Measurements from ENCODE around the gene SLAMF6. TPM values are rescaled to one million over a fixed set of nuclear protein-coding genes. Genes with fewer than 3 reads are reported as not detected.
"Not testable (repeated sequence)": the region's sequence is repeated elsewhere in the genome, so short reads cannot be mapped to it uniquely, and the experiment has no call there.

Gene SLAMF6
- total RNA-seq, 1 donor from 2014 or later, result not detected

DNA sequence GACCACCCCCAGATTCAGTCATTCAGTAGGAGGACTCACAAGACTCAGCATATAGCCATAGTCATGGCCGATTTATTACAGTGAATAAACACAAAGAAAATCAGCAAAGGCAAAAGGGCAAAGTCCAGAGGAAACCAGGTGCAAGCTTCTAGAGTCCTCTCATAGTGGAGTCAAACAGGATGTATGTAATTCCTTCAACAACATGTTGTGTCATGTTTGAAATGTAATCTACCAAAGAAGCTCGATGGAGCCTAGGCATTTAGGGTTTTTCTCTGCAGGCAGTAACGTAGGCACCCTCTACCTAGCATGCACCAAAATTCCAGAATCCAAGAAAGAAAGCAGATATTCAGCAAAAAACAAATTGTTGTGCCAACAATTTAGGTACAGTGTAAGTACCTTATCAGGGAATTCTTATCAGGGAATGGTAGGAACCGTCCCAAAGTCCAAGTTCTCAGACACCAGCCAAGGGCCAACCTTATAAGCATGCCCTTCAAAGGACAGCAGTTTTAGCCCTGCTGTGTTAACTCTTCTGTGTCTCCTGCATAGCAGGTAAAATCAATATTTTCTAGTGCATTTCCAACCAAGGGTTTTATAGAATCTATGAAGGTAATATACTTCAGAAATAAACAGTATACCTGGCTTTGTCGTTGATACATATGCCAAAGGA lies 16.1 kb upstream of the SLAMF6 start:
- Mint-ChIP-seq H3K9me3 (ENCODE audit: unreplicated experiment) (no peaks in the 10 kb centered on the region), H3K4me3 (ENCODE audit: unreplicated experiment) (no peak overlapping the region), H3K27me3 (ENCODE audit: unreplicated experiment) (no peaks in the 10 kb centered on the region), H3K4me1 (ENCODE audit: low read depth, unreplicated experiment) (no peaks in the 10 kb centered on the region), H3K36me3 (ENCODE audit: unreplicated experiment) (peaks cover 12% of the 10 kb centered on the region), H3K27ac (ENCODE audit: unreplicated experiment) (no peak overlapping the region)
- no peak for DNase-seq
- TF ChIP-seq, protein P1, sequence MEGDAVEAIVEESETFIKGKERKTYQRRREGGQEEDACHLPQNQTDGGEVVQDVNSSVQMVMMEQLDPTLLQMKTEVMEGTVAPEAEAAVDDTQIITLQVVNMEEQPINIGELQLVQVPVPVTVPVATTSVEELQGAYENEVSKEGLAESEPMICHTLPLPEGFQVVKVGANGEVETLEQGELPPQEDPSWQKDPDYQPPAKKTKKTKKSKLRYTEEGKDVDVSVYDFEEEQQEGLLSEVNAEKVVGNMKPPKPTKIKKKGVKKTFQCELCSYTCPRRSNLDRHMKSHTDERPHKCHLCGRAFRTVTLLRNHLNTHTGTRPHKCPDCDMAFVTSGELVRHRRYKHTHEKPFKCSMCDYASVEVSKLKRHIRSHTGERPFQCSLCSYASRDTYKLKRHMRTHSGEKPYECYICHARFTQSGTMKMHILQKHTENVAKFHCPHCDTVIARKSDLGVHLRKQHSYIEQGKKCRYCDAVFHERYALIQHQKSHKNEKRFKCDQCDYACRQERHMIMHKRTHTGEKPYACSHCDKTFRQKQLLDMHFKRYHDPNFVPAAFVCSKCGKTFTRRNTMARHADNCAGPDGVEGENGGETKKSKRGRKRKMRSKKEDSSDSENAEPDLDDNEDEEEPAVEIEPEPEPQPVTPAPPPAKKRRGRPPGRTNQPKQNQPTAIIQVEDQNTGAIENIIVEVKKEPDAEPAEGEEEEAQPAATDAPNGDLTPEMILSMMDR (IDR thresholded peaks at IDR 0.05; ENCODE audit: partially characterized antibody, unreplicated experiment), result no peak

DNA sequence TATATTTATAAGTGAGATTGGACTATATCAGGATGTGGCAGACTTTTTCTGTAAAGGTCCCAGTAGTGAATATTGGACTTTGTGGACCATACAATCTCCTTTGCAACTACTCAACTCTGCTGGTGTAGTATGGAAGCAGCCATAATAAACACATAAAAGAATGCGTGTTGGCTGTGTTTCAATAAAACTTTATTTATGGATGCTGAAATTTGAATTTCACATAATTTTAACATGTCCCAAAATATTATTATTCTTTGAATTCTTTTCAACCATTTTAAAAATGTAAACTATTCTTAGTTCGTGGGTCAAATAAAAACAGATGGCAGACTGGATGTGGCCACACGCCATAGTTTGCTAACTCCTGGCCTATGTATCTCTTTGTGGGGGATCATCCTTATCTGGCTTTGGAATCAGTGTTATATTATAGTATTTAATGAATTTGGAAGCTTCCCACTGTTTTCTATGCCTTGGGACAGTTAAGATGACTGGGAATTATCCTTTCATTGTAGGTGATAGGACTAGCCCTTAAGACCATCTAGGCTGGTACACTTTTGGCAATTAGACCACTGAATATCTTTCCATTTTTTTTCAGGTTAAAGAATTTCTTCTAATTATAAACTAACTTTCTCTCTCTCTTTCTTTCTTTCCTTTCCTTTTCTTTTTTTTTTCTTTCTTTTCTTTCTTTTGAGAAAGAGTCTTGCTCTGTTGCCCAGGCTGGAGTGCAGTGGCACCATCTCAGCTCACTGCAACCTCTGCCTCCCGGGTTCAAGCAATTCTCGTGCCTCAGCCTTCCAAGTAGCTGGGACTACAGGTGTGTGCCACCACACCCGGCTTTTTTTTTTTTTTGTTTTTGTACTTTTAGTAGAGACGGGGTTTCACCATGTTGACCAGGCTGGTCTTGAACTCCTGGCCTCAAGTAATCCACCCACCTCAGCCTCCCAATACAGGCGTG lies 14.9 kb upstream of the SLAMF6 start:
- H3K4me1 Mint-ChIP-seq (ENCODE audit: low read depth, unreplicated experiment), result no peaks in the 10 kb centered on the region
- TF ChIP-seq, protein P1 (IDR thresholded peaks at IDR 0.05; ENCODE audit: partially characterized antibody, unreplicated experiment), result no peak
- no peaks in the 10 kb centered on the region for H3K27me3 Mint-ChIP-seq (ENCODE audit: unreplicated experiment)

DNA sequence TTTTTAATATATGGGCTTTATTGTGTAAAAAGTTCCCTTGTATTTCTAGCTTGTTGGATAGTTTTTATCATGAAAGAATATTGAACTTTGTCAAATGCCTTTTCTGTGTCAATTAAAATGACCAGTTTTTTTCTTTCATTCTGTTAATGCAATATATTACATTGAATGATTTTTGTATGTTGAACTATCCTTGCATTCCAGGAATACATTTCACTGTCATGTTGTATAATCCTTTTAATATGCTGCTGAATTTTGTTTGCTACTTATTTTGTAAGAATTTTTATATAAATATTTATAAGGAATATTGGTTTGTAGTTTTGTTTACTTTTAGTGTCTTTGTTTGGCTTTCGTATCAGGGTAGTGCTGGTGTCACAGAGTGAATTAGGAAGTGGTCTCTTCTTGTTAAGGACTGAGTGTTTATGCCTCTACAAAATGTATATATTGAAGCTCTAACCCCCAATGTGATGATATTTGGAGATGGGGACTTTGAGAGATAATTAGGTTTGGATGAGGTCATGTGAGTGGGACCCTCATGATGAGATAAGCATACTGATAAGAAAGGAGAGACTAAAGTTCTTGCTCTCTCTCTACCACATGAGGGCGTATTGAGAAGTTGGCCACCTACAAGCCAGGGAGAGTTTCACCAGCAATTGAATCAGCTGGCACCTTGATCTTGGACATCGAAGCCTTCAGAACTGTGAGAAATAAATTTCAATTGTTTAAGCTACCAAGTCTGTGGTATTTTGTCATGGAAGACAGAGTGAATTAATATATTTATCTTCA lies 12.0 kb upstream of the SLAMF6 start:
- Mint-ChIP-seq H3K9me3 (ENCODE audit: unreplicated experiment) (peaks cover 2% of the 10 kb centered on the region), H3K4me3 (ENCODE audit: unreplicated experiment) (no peak overlapping the region), H3K27me3 (ENCODE audit: unreplicated experiment) (no peaks in the 10 kb centered on the region), H3K36me3 (ENCODE audit: unreplicated experiment) (peaks cover 12% of the 10 kb centered on the region), H3K4me1 (ENCODE audit: low read depth, unreplicated experiment) (no peaks in the 10 kb centered on the region), H3K27ac (ENCODE audit: unreplicated experiment) (no peak overlapping the region)
- TF ChIP-seq, protein P1 (IDR thresholded peaks at IDR 0.05; ENCODE audit: partially characterized antibody, unreplicated experiment), result no peak
- no peak for DNase-seq

More for the DNA sequence above, 14.9 kb upstream of the SLAMF6 start:
- no peak overlapping the region for H3K4me3 Mint-ChIP-seq (ENCODE audit: unreplicated experiment)
- no peak for DNase-seq
- peaks cover 12% of the 10 kb centered on the region for H3K36me3 Mint-ChIP-seq (ENCODE audit: unreplicated experiment)
- no peak overlapping the region for H3K27ac Mint-ChIP-seq (ENCODE audit: unreplicated experiment)
- H3K9me3 Mint-ChIP-seq (ENCODE audit: unreplicated experiment), result peaks cover 2% of the 10 kb centered on the region

DNA sequence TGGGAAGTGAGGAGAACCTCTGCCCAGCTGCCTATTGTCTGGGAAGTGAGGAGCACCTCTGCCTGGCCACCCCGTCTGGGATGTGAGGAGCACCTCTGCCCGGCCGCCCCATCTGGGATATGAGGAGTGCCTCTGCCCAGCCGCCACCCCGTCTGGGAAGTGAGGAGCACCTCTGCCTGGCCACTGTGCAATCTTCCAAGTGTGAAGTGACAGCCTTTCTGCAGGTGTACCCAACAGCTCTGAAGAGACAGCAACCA lies 9.4 kb upstream of the SLAMF6 start:
- not testable (repeated sequence) for H3K4me3 Mint-ChIP-seq (ENCODE audit: unreplicated experiment); DNase-seq; H3K9me3 Mint-ChIP-seq (ENCODE audit: unreplicated experiment); H3K4me1 Mint-ChIP-seq (ENCODE audit: low read depth, unreplicated experiment); H3K27ac Mint-ChIP-seq (ENCODE audit: unreplicated experiment); H3K27me3 Mint-ChIP-seq (ENCODE audit: unreplicated experiment)
- peaks cover 16% of the 10 kb centered on the region for H3K36me3 Mint-ChIP-seq (ENCODE audit: unreplicated experiment)

DNA sequence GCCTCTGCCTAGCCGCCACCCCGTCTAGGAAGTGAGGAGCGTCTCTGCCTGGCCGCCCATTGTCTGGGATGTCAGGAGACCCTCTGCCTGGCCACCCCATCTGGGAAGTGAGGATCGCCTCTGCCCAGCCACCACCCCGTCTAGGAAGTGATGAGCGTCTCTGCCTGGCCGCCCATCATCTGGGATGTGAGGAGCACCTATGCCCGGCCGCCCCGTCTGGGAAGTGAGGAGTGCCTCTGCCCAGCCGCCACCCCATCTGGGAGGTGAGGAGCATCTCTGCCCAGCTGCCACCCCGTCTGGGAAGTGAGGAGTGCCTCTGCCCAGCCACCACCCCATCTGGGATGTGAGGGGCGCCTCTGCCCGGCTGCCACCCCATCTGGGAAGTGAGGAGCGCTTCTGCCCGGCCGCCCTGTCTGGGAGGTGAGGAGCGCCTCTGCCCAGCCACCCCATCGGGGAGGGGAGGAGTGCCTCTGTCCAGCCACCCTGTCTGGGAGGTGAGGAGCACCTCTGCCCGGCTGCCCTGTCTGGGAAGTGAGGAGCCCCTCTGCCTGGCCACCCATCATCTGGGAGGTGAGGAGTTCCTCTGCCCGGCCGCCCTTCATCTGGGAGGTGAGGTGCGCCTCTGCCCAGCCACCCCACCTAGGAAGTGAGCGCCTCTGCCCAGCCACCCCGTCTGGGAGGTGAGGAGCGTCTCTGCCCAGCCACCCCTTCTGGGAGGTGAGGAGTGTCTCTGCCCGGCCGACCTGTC lies 8.9 kb upstream of the SLAMF6 start:
- H3K36me3 Mint-ChIP-seq (ENCODE audit: unreplicated experiment), result peaks cover 21% of the 10 kb centered on the region
- H3K4me3 Mint-ChIP-seq (ENCODE audit: unreplicated experiment); H3K27ac Mint-ChIP-seq (ENCODE audit: unreplicated experiment); H3K4me1 Mint-ChIP-seq (ENCODE audit: low read depth, unreplicated experiment); H3K9me3 Mint-ChIP-seq (ENCODE audit: unreplicated experiment); H3K27me3 Mint-ChIP-seq (ENCODE audit: unreplicated experiment); DNase-seq: not testable (repeated sequence)

DNA sequence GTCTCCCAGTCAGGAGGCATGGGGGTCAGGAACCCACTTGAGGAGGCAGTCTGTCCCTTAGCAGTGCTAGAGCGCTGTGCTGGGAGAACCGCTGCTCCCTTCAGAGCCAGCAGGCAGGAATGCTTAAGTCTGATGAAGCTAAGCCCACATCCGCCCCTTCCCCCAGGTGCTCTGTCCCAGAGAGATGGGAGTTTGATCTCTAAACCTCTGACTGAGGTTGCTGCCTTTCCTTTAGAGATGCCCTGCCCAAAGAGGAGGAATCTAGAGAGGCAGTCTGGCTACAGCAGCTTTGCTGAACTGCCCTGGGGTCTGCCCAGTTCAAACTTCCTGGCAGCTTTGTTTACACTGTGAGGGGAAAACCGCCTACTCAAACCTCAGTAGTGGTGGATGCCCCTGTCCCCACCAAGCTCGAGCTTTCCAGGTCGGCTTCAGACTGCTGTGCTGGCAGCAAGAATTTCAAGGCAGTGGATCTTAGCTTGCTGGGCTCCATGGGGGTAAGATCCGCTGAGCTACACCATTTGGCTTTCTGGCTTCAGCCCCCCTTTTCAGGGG lies 6.4 kb upstream of the SLAMF6 start:
- H3K9me3 Mint-ChIP-seq (ENCODE audit: unreplicated experiment); DNase-seq; H3K27me3 Mint-ChIP-seq (ENCODE audit: unreplicated experiment); H3K4me3 Mint-ChIP-seq (ENCODE audit: unreplicated experiment); H3K27ac Mint-ChIP-seq (ENCODE audit: unreplicated experiment); H3K4me1 Mint-ChIP-seq (ENCODE audit: low read depth, unreplicated experiment): not testable (repeated sequence)
- peaks cover 12% of the 10 kb centered on the region for H3K36me3 Mint-ChIP-seq (ENCODE audit: unreplicated experiment)

DNA sequence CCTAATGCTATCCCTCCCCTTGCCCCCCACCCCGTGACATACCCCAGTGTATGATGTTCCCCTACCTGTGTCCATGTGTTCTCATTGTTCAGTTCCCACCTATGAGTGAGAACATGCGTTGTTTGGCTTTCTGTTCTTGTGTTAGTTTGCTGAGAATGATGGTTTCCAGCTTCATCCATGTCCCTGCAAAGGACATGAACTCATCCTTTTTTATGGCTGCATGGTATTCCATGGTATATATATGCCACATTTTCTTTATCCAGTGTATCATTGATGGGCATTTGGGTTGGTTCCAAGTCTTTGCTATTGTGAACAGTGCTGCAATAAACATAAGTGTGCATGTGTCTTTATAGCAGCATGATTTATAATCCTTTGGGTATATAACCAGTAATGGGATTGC lies 734 bp upstream of the SLAMF6 start:
- peaks cover 12% of the 10 kb centered on the region for H3K36me3 Mint-ChIP-seq (ENCODE audit: unreplicated experiment)
- H3K4me1 Mint-ChIP-seq (ENCODE audit: low read depth, unreplicated experiment); H3K27ac Mint-ChIP-seq (ENCODE audit: unreplicated experiment); DNase-seq; H3K9me3 Mint-ChIP-seq (ENCODE audit: unreplicated experiment); H3K27me3 Mint-ChIP-seq (ENCODE audit: unreplicated experiment); H3K4me3 Mint-ChIP-seq (ENCODE audit: unreplicated experiment): not testable (repeated sequence)
